Fibroblast of peridontal ligament (primary cell): ENCODE results near the gene PRR36.

Source experiments
- DNase-seq: peaks from one replicate; pipeline ENCODE4 v3.0.0-alpha.2; 2010; ENCODE audit errors: extremely low read depth

The PRR36 gene

DNA sequence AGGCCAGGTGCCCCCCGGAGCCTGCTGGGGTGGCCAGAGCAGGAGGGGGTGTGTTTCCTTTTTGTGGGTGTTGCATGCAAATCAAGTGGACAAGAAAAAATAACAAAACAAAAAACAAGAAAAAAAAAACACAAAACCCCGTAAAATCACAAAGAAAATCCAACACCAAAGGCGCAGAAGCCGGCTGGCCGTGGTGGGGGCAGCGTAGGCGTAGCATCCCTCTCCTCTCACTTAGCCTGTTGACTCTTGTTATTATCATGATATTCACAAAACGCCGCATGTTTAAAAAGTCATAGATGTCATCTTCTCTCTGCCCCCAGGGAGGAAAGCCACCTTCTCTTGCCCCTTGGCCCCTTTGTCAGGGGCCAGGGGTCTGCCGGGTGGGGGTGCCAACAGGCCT lies 39.5 kb upstream of the PRR36 start:
- DNase-seq, result no peak

DNA sequence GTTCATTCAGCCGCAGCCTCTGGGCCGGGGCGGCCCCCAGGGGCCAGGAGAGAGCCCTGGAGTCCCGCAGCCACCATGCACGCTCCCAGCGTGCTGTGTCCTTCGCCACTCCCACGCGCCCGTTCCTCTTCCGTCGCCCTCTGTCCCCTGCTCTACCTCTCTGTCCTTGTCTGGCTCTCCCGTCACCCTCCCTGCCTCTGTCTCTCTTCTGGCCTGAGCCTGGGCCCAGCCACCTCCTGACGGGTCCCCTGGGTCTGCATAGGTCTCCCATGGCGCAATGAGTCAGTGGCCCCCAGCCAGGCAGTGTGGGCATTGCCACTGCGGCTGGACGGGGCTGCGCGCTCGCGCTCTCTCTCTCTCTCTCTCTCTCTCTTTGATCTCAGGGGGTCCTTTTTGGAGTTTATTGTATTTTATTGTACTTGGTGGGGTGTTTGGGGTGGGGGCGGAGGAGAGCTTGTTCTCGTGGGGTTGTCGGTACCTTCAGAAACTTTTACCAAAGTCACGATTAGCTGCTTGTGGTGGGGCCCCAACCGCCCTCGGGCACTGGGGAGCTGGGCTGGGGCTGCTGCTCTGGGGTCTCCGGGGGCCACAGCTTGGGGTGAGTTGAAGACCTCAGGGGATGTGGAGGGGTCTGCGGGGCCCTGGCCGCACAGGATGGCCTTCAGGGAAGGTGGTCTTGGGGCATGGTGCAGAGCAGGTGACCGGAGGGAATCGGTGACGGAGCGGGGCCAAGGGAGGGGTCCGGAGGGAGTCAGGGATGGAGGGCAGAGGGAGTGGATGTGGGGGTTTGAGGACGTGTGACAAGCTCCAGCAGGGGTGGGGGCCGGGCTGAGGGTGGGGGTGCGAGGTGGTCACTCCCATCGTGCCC lies 38.7 kb upstream of the PRR36 start:
- no peak for DNase-seq

GRCh38 chr19:7912144-7912696 lies 38.0 kb upstream of the PRR36 start:
- DNase-seq, result no peak

DNA sequence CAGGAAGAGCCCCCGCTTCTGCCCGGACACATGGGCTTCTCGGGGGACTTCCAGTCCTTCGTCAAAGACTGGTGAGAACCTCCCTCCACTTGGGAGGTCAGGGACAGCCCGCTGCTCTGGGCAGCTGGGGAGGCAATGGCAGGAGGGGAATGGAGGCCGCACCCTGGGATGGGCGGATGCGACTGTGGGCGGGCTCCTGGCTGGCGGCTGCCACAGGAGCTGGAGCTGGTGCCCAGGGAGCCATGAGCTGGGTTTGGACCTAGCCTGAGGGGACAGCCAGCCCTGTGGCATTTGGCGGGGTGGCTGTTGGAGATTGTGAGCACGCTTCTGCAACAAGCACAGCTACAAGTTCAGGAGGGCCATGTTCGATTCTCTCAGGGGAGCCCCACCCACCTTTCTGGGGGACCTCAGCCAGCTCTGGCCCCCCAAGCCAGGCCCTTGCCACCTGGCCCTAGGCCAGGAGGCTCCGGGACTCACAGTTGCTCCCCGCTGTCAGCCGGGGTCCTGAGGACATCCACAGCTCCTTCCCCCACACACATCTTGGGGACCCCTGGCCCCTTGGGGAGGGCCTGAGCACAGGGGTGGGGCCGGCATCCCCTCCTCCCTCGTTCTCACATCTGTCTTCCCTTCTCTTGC lies 37.4 kb upstream of the PRR36 start:
- no peak for DNase-seq

- DNase-seq, result no peak
Observed at GRCh38 chr19:7910321-7911161, 36.4 kb upstream of the PRR36 start.

DNA sequence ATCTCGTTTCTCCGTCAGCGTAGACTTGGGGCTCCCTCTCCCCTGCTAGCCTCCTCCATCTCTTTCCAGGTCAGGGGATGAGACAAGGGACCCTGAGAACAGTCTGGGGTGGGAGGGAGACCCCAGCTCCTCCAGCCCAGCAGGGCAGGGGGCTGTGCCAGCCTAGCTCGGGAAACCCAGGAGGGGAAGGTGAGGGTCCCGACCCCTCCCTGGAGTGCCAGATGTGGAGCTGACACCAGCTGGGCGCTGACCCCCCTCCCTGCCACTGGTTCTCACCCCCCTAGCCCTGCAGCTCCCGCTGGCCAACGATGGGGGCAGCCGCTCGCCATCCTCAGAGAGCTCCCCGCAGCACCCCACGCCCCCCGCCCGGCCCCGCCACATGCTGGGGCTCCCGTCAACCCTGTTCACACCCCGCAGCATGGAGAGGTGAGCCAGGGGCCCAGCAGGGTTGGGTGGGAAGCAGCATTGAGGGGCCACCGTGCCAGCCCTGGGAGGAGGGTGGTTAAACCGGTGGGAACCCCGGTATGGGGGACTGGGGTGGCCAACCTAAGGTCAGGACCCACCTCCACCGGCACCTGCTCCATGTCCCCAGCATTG lies 35.4 kb upstream of the PRR36 start:
- DNase-seq, result no peak

DNA sequence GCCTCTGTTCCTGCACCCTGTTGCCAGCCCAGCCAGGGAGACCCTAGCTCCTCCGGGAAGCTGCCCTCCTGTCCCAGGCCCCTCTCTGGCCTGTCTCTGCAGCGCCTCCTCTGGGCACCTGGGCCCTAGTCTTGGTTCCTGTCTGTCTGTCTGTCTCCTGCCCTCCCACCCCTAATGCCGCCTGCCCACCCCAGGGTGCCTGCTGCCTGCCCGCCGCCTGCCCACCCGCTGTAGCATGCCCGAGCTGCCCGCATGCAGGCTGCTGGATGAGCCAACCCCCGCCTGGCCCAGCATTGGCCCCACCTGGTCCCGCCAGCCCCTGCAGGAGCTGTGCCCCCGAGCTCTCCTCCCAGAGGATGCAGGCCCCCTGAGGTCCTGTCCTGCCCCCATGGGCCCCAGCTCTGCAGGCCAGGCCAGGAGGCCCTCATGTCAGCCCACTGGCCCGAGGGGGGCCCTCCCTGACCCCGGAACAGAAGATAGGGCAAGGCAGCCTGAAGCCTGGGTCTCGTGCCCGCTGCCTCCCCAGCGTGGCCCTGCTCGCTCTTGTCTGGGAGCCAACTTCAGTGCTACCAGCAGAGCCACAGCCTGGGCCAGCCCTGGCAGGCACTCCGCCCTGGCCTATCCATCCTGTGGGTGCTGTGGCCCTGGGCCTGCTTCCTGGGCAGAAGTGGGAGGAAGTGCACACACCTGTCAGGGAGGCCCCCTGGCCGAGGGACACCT lies 34.7 kb upstream of the PRR36 start:
- DNase-seq, result no peak

GRCh38 chr19:7908078-7908699 lies 34.0 kb upstream of the PRR36 start:
- DNase-seq, result no peak

DNA sequence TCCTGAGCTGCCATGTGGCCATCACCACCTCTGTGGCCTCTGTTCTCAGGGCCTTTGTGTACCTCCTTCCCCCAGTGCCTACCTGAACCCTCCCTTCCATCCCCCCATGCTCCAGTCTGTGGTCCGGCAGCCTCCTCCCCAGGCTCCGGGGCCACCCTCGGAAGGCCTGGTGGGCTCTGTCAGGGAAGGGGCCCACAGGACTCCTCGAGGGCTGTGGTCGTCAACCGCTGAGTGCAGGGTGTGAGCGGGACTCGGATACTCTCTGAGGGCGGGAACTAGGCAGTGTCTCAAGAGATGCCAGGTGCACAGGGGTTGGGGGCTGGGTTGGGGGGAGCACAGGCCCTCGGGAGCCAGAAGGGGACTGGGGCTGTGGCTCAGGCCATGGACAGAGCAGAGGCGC lies 33.4 kb upstream of the PRR36 start:
- DNase-seq, result no peak

GRCh38 chr19:7907122-7907521 lies 32.9 kb upstream of the PRR36 start:
- DNase-seq, result no peak

DNA sequence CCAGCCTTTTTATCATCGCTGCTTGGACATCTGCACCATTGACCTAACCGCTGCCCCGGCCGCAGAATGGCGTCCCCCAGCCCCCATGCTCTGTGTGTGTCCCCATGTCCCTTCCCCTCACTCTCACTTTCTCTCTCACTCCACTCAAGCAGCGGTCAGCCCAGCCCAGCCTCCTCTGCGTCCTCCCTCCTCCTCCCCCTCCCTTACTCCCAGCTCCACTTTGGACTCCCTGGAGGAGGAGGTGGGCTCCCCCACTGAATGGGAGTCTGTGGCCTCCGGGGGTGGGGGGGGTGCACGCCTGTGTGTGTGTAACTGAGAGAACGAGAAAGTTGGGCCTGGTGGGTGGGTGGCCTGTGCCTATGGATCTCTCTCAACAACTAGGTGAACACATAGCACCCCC lies 31.7 kb upstream of the PRR36 start:
- no peak for DNase-seq

- no peak for DNase-seq
Observed at GRCh38 chr19:7905268-7905667, 31.1 kb upstream of the PRR36 start.

- DNase-seq, result no peak
Observed at GRCh38 chr19:7904074-7905020, 30.2 kb upstream of the PRR36 start.

DNA sequence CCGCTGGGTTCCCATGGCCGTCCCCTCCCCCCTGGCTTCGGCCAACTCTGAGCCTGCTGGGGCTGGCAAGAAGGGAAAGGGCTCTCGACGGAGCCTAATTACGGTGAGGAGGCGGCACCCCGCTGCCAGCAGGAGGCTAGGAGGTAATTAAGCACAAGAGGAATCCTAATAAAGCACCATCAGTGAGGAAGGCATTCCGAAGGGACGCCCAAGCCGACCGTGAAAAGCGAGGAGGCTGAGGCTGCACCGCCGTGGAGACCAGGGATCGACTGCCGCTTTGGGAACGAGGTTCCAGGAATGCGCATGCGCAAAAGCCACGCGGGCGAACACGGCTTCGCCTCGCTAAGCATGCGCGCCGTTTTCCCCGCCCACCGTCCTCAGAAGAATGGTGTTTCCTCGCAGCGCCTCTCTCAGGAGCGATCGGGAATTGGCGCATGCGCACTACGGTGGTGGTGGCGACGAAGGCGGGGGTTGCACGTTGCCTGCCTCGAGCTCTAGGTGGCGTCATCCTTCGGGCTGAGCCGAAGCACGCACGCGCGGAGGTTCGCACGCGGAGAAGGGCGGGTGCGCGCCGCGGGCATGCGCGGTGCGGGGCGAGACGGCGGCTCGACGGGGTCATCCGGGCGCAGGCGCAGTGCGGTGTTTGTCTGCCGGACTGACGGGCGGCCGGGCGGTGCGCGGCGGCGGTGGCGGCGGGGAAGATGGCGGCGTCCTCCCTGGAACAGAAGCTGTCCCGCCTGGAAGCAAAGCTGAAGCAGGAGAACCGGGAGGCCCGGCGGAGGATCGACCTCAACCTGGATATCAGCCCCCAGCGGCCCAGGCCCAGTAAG lies 29.3 kb upstream of the PRR36 start, which contains the start of gene MAP2K7:
Gene MAP2K7, plus strand, starts transcription at position 634 of the 830 bp plus-strand sequence. Its CDS starts 68 bp downstream, at position 702.
- peak; percentile 99 for DNase-seq

- DNase-seq, result no peak
Observed at GRCh38 chr19:7902796-7903243, 28.6 kb upstream of the PRR36 start.

DNA sequence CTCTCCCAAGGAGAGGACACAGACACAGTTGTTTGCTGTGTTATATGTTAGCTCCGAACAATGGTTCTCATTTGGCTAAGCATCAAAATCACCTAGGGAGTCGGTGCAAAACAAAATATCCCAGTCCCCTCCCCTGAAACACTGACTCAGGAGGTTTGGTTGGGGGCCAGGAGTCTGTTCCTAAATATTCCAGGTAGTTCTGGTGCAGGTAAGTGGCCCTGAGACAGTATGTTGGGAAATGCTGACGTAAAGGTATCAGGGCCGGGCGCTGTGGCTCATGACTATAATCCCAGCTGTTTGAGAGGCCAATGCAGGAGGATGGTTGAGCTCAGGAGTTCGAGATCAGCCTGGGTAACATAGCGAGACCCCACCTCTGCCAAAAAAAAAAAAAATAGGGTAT lies 27.1 kb upstream of the PRR36 start:
- no peak for DNase-seq

DNA sequence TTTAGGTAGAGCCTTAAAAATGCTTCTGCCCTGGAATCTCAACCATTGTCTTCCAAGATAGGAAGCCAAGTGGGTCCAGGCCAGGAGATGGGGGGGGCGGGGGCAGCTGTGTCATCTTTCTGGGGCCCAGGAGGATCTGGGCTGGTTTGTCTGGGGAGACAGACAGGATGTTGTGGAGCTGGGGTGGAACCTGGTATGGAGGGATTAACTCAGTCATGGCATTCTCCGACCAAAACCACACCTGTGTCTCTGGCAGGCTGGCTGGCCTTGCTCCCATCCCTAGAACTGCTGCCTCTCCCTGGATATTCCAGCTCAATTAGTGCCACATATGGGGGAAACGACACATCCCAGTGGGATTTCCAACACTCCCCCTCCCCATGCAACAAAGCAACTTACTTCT lies 26.7 kb upstream of the PRR36 start:
- DNase-seq, result no peak

DNA sequence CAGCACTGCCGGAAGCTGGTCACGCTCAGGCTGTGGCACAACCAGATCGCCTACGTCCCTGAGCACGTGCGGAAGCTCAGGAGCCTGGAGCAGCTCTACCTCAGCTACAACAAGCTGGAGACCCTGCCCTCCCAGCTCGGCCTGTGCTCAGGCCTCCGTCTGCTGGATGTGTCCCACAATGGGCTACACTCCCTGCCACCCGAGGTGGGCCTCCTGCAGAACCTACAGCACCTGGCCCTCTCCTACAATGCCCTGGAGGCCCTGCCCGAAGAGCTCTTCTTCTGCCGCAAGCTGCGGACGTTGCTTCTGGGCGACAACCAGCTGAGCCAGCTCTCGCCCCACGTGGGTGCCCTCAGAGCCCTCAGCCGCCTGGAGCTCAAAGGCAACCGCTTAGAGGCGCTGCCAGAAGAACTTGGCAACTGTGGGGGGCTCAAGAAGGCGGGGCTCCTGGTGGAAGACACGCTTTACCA lies 26.2 kb upstream of the PRR36 start:
- DNase-seq, result no peak
